ENCODE data around the gene MBD1.

GRCh38 chr18:50330176-50330575 is 48.9 kb upstream of the MBD1 start:
- TF ChIP-seq CTBP1 (IDR thresholded peaks at IDR 0.05; ENCODE audit: borderline replicate concordance) (no peak), BHLHE40 (IDR thresholded peaks at IDR 0.05; ENCODE audit: borderline replicate concordance) (no peak), SUZ12 (IDR thresholded peaks at IDR 0.05) (no peak), HDGF (IDR thresholded peaks at IDR 0.05; ENCODE audit: borderline replicate concordance) (no peak), PKNOX1 (IDR thresholded peaks at IDR 0.05) (no peak), ARNT (IDR thresholded peaks at IDR 0.05) (no peak), FOXA1 (IDR thresholded peaks at IDR 0.05) (no peak)
